ENCODE measurements around the gene ATG13. TPM values are rescaled to one million over a fixed set of nuclear protein-coding genes. Genes with fewer than 3 reads are reported as not detected.

The ATG13 gene
- total RNA-seq, 4 donors from 2014 or later = 113 to 203 (median 139) TPM

DNA sequence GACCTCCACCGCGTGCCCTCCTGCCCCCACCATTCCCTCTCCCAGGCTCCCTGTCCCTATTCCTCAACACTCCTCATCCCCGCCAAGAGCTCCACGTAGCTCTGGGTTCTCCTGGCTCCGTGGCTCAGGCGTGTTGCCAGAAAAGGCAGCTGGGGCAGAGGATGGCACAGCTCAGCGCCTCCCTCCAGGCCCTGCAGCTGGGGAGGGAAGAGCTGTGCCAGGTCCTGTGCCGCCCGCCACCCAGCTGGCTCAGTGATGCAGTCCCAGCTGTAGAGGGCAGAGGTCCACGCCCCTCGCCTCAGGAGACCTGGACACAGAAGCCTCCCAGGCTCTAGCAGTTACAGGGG lies 78.8 kb downstream of the ATG13 start:
- Histone ChIP-seq H3K36me3 (peaks cover 2 to 61% (median 26%) of the 10 kb centered on the region in 3 donors), H3K27me3 (no peaks in the 10 kb centered on the region), H3K9me3 (no peaks in the 10 kb centered on the region), H3K4me3 (no peak overlapping the region), H3K27ac (peak overlapping the region in 2 of 4 donors; percentile 29 to 43), H3K4me1 (peaks cover 0 to 61% (median 32%) of the 10 kb centered on the region in 4 donors)
- WGBS, 2 donors = 86% methylated on average over 11 of the region's 11 CpGs
- no peak for TF ChIP-seq EP300 (IDR thresholded peaks at IDR 0.05)
- TF ChIP-seq POLR2A (IDR thresholded peaks at IDR 0.05) = no peak
- TF ChIP-seq, protein P1, sequence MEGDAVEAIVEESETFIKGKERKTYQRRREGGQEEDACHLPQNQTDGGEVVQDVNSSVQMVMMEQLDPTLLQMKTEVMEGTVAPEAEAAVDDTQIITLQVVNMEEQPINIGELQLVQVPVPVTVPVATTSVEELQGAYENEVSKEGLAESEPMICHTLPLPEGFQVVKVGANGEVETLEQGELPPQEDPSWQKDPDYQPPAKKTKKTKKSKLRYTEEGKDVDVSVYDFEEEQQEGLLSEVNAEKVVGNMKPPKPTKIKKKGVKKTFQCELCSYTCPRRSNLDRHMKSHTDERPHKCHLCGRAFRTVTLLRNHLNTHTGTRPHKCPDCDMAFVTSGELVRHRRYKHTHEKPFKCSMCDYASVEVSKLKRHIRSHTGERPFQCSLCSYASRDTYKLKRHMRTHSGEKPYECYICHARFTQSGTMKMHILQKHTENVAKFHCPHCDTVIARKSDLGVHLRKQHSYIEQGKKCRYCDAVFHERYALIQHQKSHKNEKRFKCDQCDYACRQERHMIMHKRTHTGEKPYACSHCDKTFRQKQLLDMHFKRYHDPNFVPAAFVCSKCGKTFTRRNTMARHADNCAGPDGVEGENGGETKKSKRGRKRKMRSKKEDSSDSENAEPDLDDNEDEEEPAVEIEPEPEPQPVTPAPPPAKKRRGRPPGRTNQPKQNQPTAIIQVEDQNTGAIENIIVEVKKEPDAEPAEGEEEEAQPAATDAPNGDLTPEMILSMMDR (IDR thresholded peaks at IDR 0.05) = no peak
- no peak for DNase-seq (ENCODE audit: low spot score in 2 of 2)

DNA sequence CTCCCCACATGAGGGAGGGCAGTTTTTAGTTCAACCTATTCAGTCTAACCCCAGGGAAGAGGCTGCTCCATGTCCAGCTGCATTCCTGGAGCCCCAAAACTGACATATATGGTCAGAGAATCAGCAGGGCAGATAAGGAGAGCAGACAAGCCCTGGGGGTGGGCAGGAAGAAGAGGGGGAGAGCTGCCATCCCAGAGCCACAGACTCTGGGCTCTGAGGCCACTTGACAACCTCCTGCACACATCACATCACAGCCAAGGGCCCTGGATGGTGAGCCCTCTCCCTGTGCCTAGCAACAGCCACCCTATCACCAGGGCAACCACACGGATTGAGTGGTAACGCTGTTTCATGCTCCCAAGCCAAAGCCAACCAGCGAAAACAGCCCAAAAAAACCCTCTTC lies 80.0 kb downstream of the ATG13 start:
- Histone ChIP-seq H3K9me3 (no peaks in the 10 kb centered on the region), H3K4me1 (peaks cover 0 to 71% (median 42%) of the 10 kb centered on the region in 4 donors), H3K27me3 (no peaks in the 10 kb centered on the region), H3K27ac (peak overlapping the region in 2 of 4 donors; percentile 50 to 91), H3K36me3 (peaks cover 2 to 51% (median 21%) of the 10 kb centered on the region in 3 donors), H3K4me3 (no peak overlapping the region)
- no peak for DNase-seq (ENCODE audit: low spot score in 2 of 2)
- 48 to 54% methylated on average over 3 of the region's 3 CpGs for WGBS, 2 donors
- TF ChIP-seq, protein P1 (IDR thresholded peaks at IDR 0.05) = no peak
- TF ChIP-seq EP300 (IDR thresholded peaks at IDR 0.05) = no peak
- no peak for TF ChIP-seq POLR2A (IDR thresholded peaks at IDR 0.05)

DNA sequence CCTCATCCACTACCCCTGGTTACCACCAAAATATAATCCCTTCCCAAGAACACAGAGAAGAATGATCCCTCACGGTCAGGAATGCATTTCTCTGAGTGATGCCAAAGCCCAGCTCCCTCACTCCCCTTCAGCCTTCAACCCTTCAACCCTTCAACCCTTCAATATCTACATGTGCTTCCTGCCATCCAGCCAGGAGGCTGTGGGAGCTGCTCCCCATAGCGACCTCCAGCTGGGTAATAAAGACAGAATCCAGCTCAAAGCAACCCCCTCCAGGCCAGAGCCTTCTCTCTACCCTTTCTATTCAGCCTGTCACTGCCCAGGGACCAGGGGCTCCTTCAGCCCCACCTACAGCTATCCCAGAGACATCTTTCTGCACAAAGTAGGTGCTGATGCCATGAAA lies 80.4 kb downstream of the ATG13 start:
- no peak for TF ChIP-seq POLR2A (IDR thresholded peaks at IDR 0.05)
- TF ChIP-seq, protein P1 (IDR thresholded peaks at IDR 0.05) = no peak
- no peak for TF ChIP-seq EP300 (IDR thresholded peaks at IDR 0.05)
- 49 to 51% methylated on average over 2 of the region's 2 CpGs for WGBS, 2 donors
- H3K9me3 ChIP-seq = no peaks in the 10 kb centered on the region
- H3K4me3 ChIP-seq = no peak overlapping the region
- peaks cover 2 to 51% (median 24%) of the 10 kb centered on the region in 3 donors for H3K36me3 ChIP-seq
- no peaks in the 10 kb centered on the region for H3K27me3 ChIP-seq
- H3K4me1 ChIP-seq = peaks cover 0 to 75% (median 45%) of the 10 kb centered on the region in 4 donors
- DNase-seq (ENCODE audit: low spot score in 2 of 2) = no peak
- H3K27ac ChIP-seq = peak overlapping the region in 2 of 4 donors; percentile 50 to 91

DNA sequence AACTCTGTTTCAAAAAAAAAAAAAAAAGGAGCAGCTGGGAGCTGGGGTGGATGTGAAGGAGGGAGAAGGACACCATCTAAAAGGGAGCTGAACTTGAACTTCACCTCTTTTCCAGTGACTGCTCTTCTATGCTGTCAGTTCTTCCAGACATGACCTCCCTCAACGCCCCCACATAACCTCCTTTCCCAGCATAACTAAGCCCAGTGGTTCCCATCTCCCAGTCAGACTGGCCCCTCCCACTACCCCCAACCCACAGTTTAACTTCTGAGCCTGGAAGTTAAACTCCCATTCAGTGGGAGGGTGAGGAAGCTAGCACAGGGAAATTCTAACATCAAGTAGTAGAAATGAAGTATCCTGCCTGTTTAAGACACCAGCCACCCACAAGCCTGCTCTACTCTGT lies 81.2 kb downstream of the ATG13 start:
- WGBS, 2 donors = 4 to 39% methylated on average over 1 of the region's 1 CpG
- Histone ChIP-seq H3K36me3 (peaks cover 5 to 51% (median 29%) of the 10 kb centered on the region in 3 donors), H3K9me3 (no peaks in the 10 kb centered on the region), H3K4me1 (peaks cover 0 to 77% (median 45%) of the 10 kb centered on the region in 4 donors), H3K27ac (peak overlapping the region in 2 of 4 donors; percentile 22 to 91), H3K4me3 (peak overlapping the region in 1 of 4 donors; percentile 83), H3K27me3 (no peaks in the 10 kb centered on the region)
- TF ChIP-seq EP300 (IDR thresholded peaks at IDR 0.05) (no peak), POLR2A (IDR thresholded peaks at IDR 0.05) (no peak)
- TF ChIP-seq, protein P1 (IDR thresholded peaks at IDR 0.05) = no peak
- no peak for DNase-seq (ENCODE audit: low spot score in 2 of 2)

DNA sequence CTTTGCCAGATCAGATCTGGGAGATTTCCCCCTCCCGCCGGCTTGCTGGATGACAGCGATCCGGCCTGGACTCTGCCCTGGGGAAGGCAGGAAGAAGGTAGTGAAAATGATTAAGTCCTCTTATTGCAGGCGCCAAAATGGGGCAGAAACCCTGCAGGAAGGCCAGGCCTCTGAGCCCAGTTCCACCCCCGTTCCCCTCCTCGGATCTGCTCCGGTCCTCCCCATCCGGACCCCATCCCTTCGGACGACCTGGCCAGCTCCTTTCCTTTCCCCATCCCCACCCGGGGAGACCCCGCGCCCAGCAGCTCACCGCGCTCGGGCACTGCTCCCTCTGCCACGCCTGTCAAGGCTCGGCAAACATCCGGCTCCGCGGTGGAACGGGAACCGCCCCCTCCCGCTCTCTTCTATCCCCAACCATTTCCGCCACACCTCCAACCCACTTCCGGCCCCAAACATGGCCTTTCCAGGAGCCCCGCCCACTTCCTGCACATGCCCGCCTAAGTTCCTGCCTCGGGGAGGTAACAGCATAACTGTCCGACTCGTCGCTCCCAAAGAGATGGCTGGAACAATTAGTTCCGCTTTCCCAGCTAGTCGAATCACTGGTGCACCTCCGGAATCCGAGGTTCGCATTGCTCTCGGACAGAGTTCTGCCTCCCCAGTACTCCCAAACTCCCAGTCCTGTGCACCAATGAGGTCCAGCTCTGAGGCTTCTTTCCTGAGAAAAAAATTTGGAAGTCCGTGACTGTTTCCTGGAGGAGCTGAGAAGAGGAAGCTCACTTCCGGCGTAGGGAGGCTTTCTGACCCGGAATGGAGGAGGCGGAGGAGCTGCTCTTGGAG lies 83.1 kb downstream of the ATG13 start, which contains the start of the genes ARHGAP1 and ZNF408:
Gene ARHGAP1 (minus strand): TSS at position 379 of the 837 bp plus-strand sequence. CDS start 4,512 bp downstream, outside the sequence.
Gene ZNF408 (plus strand): TSS at position 791 of the 837 bp plus-strand sequence. CDS start 17 bp downstream, at position 808.
- peaks cover 0 to 64% (median 45%) of the 10 kb centered on the region in 4 donors for H3K4me1 ChIP-seq
- peak within 1 kb of the TSS; percentile 77 to 92 (median 86) for H3K4me3 ChIP-seq
- peak within 1 kb of the TSS; percentile 80 to 94 (median 92) for H3K27ac ChIP-seq
- no peaks in the 10 kb centered on the region for H3K27me3 ChIP-seq
- no peaks in the 10 kb centered on the region for H3K9me3 ChIP-seq
- H3K36me3 ChIP-seq = peaks cover 3 to 51% (median 28%) of the 10 kb centered on the region in 3 donors
- TF ChIP-seq EP300 (IDR thresholded peaks at IDR 0.05) (peak; percentile 90 to 91), POLR2A (IDR thresholded peaks at IDR 0.05) (peak; percentile 7 to 58)
- TF ChIP-seq, protein P1 (IDR thresholded peaks at IDR 0.05) = peak in 2 of 5 experiments; percentile 27 to 48
- 0 to 1% methylated on average over 44 of the region's 44 CpGs for WGBS, 2 donors
- peak; percentile 99 to 100 for DNase-seq (ENCODE audit: low spot score in 2 of 2)
